Esophagus muscularis mucosa (tissue), 3 donors: ENCODE data around the gene FAM110A.

Experiments used
- POLR2AphosphoS5 ChIP-seq, 2 donors: sonication (generic); formaldehyde crosslinking; IDR thresholded peaks; one replicate each; pipeline ENCODE4 v1.6.1; 2017; ENCODE audit warnings: antibody characterized with exemption in 2 of 2
- TF ChIP-seq, protein P1 (sequence below), 3 experiments: fragments of 200-600 bp in 2 of 3; fragments of 450-650 bp in 1 of 3; sonication (generic) in 2 of 3; IDR thresholded peaks; one replicate each; pipeline ENCODE4 v1.5.1; 2017 to 2019; ENCODE audit warnings: antibody characterized with exemption in 3 of 3, mild to moderate bottlenecking in 2 of 3, moderate library complexity in 1 of 3

DNA sequence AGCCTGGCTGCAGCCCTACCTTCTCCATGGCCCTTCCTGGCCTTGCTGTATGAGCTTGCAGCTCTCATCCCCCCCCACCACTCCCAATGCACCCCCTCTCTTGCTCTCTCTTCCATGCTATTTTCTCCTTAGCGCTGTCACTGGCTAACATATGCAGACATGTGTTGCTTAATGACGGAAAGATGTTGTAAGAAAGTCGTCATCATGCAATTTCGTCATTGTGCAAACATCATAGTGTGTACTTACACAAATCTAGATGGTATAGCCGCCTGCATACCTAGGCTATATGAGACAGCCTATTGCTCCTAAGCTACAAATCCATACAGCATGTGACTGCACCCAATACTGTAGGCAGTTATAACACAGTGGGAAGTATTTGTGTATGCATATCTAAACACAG lies 55.6 kb downstream of the FAM110A start:
- TF ChIP-seq, protein P1, sequence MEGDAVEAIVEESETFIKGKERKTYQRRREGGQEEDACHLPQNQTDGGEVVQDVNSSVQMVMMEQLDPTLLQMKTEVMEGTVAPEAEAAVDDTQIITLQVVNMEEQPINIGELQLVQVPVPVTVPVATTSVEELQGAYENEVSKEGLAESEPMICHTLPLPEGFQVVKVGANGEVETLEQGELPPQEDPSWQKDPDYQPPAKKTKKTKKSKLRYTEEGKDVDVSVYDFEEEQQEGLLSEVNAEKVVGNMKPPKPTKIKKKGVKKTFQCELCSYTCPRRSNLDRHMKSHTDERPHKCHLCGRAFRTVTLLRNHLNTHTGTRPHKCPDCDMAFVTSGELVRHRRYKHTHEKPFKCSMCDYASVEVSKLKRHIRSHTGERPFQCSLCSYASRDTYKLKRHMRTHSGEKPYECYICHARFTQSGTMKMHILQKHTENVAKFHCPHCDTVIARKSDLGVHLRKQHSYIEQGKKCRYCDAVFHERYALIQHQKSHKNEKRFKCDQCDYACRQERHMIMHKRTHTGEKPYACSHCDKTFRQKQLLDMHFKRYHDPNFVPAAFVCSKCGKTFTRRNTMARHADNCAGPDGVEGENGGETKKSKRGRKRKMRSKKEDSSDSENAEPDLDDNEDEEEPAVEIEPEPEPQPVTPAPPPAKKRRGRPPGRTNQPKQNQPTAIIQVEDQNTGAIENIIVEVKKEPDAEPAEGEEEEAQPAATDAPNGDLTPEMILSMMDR (IDR thresholded peaks at IDR 0.05), result no peak
- no peak for TF ChIP-seq POLR2AphosphoS5 (IDR thresholded peaks at IDR 0.05)
